Stimulated activated CD4-positive, alpha-beta T cell treated with anti-CD3 and anti-CD28 coated beads, Interleukin-2, amount 100 ng/mL, for 24 hours (primary cell): ENCODE data around the gene PTGER1.
A peak's percentile ranks its signal among the peaks of the same experiment; 100 is the strongest.

Experiments
- DNase-seq, 2 donors: peaks; one replicate each; pipeline ENCODE4 v3.0.0-alpha.2; 2020

The PTGER1 gene

DNA sequence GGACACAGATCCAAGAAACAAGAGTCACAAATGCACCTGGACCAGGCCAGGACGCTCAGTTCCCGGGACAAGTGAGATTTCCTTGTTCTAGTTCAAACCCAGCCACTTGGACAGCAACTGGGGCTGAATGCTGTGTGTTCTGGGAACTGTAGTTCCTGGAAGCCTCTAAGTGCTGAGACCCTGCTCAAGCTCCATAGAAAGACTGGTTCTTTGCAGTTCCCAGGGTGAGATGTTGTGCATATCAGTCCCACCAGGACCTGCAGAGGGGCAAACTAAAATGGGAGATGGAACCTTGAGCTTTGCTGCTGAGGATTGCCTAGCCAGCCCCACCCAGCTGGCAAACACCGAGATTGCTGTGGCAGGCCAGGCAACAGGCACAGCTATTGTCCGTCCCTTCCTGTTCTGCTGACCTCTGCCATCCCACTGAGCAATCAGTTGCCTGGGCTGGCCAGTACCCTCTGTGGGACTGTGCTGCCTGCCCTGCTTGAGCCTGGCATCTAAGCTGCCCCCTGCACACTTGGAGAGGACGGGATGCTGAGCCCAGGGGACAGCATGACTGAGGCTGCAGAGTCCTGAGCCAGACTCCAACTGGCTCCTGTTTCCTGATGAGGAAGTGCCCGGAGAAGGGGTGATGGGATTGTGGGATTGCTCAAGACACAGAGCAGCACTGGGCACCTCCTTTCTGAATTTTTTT is 22.2 kb upstream of the PTGER1 start:
- DNase-seq, result no peak

DNA sequence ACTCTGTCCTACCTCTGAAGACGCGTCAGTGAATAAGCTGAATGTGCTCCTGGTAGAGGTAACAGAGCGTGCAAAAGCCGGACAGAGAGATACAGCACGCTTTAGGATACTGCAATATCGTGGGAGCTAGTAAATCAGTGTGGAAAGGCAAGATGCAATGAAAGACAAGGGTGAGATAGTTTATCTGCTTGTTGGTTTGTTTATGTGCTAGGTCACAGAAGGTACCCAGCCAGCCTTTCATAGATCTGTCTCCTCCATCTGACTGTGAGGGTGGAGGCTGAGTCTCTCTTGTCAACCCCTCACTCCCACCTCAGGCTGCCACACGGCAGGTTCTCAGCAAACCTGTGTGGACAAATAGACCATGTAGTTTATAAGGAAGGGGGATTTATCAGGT is 21.7 kb upstream of the PTGER1 start:
- no peak for DNase-seq

DNA sequence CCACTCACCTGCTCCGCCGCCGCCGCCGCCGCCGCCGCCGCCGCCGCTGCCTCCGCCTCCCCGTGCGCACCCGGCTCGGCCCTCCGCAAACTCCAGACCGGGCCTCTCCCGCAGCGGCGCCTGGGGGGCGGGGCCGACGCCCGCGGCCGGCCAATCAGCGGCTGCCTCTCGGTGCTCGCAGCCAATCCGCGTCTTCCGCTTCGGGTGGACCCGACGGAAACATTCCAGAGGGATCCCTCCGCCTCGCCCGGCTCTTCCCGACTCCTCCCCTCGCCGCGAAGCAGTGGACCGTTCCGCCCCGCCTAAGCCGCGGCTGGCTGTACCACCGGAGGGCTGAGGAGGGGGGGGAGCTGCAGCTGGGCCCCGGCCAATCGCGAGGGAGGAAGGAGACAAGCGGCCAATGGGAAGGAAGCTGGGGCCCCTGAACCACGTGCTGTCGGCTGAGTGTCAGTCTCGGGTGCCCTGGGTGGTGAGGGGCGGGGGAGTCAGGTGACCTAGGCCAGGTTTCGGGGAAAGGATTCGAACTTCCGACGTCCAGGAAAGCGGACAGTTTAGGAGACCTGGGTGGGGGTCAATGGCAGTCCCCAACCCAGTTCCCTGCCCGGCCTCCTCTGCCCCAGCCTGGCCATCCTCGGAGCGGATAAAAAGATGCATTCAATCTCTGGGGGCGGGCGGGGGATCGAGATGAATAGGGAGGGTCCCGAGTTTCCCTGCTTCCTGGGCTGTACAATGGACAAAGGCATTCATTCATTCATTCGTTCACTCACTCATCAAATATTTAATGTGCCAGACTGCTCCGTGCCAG is 21.1 kb upstream of the PTGER1 start, which contains the start of gene GIPC1:
TSS of gene GIPC1 (minus strand) at position 99 of the 805 bp plus-strand sequence. CDS start 13,151 bp downstream, outside the sequence.
- DNase-seq, result peak; percentile 84 to 87

DNA sequence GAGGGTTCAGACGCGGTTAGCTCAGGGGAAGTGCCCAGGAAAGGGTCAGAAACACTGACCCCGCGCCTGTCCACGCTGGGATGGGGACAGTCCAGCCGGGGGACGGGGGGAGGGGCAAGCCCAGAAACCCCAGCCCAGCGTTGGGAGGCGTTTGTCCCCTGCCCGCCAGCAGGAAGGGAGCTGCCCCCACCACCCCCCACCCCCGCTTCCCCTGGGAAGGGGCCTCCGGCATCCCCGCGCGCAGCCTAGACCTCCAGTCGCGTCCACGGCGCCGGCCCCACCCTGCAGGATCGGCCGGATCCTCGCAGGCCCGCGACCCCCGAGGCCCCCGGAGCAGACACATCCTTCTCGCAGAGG is 20.5 kb upstream of the PTGER1 start:
- DNase-seq, result no peak

DNA sequence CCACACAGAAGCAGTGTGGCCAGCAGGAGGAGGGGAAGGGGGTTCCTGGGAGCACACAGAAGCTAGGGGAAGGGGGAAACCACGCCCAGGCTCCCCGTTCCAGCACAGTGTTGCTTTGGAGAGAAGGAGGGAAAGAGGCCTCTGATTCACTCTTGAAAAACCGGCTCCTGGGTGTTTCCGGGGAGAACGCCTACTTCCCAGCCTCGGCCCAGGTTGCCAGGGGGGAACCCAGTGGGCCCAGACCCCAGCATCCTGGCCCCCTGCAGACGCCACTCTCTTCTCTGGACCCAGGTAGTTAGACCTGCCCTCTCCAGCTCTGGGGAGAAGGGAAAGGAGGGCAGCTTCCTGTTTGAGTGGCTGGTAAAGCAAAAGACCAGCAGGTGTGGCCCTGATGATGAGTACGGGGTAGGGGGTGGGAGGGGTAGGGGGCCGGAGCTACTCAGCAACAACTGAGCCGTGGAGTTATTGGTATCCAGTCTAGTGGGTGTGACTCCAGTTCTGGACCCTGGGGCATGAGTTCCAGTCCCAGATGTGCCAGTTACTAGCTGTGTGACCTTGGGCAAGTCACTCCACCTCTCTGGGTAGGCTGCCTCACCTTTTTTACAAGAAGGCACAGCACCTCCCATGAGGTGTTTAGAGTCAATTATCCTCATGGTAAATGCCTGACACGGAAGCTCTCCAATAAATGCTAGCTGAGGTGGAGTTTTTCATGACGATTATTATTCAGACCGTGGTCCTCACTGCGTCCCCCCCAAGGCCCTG is 19.9 kb upstream of the PTGER1 start:
- no peak for DNase-seq

DNA sequence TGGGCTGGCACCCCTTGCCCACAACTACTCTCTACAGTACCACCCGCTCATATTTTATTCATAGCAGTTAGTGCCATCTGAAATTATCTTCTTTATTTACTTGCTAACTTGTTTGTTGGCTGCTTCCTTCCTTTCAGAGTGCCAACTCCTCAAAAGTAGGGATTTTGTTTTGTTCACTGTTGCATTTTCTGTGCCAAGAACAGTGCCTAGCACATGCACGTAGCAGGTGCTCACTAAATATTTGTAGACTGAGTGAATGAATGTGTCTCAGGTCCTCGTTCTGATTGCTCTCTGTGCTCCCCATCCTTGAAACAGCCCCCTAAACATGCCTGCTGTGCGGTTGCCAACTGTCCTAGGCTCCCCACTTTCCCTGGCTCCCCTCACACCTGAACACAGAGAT is 19.3 kb upstream of the PTGER1 start:
- no peak for DNase-seq

DNA sequence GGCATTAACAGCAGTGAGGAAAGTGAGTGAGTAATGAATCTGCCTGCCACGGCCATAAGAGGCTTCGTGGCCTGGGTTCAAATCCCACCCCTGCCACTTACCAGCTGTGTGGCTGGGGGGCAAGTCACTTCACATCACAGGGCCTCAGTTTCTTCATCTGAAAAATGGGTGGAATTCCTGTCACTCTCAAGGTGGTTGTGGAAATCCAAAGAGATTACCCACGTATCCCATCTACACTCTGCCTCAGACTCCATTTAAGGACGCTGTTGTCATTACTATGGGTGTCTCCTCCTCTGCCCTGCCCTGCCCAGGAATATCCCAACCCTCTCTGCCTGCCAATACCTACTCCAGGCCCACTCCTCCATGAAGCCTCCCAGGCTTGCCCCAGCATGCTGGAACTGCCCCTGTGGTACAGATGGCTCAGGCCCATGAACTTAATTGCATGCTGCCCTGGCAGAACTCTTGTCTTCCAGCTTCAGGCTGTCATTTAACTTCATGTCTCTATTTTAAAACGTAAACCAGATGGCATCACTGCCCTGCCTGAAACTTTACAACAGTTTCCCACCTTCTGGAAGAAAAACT is 17.7 kb upstream of the PTGER1 start:
- DNase-seq, result no peak

DNA sequence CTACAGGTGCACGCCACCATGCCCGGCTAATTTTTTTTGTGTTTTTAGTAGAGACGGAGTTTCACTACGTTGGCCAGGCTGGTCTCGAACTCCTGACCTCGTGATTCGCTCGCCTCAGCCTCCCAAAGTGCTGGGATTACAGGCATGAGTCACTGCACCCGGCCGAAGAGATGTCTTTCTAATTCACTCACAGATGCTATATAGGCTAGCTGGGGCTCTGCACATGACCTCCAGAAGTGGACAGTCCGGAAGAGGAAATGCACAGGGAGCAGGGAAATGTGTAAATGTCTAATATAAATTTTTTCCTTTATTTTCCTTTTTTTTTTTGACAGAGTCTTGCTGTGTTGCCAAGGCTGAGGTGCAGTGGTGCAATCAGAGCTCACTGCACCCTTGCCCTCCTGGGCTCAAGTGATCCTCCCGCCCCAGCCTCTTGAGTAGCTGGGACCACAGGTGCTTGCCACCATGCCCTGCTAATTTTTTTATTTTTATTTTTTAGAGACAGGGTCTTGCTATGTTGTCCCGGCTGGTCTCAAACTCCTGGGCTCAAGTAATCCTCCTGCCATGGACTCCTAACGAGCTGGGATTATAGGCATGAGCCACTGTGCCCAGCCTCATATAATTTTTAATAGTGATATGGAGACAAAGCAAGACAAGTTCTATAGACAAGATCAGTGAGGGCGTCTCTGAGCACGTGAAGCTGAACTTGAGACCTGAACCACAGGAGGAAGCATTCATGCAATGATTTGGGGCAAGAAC is 12.4 kb upstream of the PTGER1 start:
- DNase-seq, result no peak

DNA sequence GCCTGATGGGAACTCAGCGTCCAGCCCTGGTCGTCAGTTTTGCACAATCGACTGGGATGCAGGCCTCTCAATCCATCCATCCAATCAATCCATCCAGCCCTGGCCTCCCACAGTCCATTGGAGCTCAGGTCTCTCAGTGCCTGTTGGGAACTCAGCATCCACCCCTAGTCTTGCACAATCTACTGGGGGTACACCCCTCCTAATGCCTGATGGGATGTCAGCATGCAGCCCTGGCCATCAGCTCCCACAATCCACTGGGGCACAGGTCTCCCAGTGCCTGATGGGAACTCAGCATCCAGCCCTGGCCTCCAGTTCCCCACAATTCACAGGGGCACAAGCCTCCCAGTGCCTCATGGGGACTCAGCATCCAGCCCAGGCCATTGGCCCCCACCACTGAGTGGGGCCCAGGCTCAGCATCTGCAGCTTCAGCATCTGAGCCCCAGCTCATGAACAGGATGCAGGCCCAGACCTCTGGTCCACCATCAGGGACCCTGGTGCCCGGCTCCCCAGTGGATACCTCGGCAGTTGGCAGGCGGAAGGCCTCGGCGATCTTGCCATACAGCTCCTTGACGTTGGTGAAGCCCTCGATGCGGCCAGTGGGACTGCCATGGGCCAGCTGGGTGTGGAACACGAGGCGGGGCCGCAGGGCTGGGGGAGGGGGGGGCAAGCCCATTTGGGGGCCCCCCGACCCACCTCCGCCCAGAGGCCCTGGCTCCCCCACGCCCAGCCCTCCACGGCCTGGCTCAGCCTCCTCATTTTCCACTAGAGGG is 7.2 kb upstream of the PTGER1 start:
- DNase-seq, result no peak

DNA sequence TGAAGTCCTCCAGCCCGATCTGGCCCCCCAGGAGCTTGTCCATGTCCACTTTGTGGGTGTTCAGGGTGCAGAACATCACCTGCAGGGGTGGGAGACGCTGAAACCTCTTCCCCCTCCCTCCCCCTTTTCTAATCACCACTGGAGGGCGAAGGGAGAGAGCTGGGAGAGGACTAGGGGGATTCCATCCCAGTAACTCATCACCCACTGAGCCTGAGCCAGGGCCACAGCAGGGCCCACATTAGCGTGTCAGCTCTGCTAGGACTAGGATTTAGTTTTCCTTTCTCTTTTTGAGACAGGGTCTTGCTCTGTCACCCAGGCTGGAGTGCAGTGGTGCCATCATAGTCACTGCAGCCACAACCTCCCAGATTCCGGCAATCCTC is 5.5 kb upstream of the PTGER1 start:
- DNase-seq, result no peak

DNA sequence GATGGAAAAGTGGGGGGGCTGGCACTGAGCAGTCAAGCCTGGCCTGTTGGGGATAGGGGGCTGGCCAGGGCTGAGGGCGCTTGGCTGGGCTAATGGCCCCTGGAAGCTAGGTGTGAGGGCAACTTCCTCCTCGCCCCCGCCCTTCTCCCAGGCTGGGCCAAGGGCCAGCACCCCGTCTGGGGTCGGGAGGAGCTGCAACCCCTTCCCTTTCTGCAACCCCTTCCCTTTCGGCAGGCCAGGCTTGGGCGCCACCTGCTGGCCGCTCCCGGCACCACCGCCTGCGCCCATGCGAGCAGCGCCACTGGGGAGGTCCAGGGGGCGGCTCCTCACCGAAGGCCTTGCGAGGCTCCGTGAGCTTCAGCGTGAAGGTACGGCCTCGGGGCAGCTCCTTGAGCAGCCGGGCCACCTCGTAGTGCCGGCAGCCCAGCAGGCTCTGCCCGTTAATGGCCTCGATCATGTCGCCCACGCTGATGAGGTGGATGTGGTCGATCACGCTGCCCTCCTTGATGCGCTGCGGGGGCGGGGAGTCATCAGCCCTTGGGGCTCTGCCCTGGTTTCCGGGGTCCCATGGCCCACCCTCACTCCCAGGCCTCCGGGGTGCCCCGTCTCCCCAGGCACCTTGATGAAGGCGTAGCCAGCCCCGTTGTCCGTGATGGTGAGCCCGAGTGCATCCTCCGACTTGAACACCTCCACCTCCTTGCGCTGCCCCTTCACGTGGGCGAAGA is 5.0 kb upstream of the PTGER1 start:
- peak; percentile 78 for DNase-seq

DNA sequence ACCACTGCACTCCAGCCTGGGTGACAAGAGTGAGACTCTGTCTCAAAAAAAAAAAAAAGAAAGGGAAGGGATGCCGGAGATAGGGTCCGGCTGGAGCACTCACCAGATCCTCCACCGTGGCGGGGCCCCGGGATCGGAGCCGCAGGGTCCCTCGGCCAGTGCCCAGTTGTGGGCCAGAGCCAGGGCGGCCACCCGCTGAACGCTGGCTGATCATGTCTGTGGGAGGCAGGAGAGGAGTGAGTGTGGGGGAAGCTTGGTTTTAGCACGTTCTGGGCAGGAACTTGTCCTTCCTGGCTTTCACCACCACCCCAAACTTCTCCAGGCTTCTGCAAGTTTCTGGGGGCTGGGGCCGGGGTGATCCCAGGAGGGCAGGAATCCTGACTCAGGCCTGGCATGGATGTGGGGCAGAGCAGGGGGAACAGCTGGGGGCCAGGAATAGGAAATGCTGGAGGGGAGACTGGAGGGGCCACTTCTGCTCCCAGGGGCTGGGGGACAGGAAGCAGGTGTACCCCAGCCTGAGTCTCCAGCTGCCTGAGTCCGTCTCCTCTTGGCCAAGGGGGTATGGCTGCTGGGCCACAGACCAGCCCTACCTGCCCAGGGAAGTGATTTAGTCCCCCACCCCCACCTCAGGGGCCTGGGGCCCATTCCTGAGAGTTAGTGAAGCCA is 4.3 kb upstream of the PTGER1 start:
- DNase-seq, result no peak

DNA sequence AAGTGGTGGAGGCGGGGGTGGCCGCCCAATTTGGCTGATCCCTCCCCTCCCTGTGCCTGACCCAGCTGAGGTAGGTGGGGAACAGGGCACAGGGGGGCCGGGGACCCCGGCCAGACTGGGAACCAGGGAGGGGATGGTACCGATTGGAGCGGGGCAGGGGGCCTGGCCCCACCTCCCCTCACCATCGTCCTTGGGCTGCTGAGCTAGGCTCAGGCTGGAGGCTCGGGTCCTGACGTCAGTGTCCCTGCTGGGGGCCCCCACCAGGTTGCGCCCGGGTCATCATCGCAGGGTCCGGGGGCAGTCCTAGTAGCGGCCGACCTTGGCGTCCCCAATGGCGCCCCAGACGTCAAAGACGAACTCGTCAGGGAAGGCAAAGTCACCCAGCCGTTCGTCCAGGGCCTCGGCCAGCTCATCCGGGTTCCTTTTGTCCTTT is 3.0 kb upstream of the PTGER1 start:
- no peak for DNase-seq

DNA sequence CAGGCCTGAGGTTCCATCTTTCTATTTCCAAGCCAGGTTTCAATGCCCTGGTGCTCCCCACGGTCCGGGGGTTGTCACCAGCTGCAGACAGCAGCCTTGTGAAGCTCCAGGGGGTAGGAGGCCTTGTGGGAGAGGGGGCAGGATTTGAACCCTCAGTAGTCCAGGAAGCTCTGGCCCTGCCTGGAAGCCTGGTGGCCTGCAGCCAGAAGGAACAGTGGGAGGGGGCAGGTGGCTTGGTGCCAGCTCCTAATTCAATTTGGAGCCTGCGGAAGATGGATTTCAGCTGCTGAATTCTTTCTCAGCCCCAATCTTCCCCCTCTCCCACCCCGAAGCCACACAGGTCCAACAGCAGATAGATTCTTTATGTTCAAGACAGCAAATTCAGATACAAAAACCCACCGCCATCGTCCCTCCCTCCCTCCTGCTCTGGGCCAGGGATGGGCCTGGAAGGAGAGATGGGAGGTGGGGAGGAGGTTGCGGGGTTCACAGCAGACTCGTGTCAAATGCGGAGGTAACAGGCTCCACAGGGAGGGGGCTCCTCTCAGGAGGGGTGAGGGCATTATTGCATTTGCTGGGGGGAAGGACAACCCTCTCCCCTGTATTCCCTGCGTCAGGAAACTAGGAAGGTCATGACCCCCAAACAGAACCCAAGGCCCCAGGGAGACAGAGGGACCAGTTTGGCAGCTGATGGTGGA is 2.4 kb upstream of the PTGER1 start:
- no peak for DNase-seq

DNA sequence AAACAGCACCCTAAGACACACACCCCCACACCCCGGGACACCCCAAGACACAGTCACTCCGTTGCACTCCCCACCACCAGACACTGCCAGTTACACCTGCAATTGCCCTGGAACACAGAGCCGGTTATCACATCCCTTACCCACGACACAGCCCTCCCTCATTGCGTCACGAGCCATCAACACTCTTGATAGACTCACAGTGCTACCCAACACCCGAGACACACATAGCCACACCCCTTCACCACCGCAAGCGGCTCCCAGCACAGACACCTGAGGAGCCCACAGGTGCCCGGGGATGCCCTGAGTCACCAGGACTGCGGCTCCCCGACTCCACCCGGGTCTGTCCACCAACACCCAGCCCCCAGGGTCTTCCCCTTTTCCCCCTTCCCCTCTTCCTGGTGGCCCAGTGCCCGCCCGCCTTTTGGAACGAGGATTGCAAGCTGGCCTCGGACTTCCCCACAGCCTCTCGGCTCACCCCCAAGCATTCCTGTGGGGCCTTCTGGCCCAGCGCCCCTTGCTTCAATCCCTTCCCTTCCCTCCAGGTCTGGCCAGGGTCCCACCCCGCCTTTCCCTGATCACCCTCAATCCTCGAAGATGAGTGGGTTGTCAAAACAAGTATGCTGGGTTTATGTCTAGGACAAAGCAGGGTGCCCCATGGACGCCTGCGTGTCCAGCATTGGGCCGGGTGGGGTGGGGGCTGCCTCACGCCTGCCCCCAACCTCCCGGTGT is 1.7 kb upstream of the PTGER1 start:
- DNase-seq, result no peak

DNA sequence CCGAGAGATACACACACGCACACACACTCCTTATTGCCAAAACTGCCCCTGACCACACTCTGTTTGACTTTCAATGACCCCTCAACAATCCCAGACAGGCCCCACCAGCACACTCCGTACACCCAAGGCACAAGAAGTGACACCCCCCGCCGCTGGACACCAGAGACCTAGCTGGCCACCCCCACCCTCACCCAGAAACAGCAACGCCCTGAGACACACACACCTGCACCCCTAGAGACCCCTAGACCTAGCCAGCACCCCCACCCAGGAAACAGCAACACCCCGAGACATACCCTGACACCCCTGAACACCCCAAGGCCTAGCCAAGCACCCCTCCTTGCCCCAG is 1.1 kb upstream of the PTGER1 start:
- no peak for DNase-seq

DNA sequence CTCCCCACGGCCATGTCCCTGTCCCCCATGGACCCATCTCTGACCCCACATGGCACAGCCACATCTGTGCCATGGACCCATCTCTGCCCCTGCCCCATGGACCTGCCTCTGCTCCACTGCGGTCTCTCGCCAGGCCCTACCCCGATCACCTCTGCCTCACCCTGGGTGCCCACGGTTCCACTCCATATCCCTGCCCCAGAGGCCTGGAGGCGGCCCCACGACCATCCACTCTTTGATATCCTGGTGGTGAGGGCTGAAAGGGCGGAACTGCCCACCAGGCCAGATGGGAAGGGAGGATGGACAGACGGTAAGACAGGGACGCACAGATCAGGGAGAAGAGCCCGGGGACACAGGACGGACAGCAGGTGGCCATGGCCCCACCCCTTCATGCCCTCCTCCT is 327 bp downstream of the PTGER1 start:
- no peak for DNase-seq

DNA sequence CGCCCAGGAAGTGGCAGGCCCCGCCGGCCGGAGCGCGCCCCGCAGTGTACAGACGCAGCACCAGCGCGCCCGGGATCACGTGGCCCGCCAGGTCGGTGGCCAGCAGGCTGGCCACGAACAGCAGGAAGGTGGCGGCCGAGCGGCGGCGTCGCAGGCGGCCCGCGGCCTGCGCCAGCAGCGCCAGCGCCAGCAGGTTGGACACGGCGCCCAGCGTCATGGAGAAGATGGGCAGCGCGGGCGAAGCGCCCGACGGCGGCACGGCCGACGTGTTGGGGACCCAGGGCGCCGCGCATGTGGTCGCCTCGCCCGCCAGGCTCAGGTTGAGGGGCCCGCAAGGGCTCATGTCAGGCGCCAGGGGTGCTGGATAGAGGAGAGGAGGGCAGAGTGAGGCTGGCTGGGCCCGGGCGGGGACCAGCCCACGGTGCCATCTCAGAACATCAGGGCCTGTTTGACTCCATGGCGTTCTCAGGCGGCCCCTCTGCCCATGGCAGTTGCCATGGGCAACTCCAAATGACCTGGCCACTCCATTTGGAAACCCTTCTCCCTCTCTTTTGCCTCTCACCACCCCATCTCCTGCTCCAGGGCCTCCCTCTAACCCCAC is 1.1 kb downstream of the PTGER1 start:
- DNase-seq, result no peak
